Measurements from ENCODE around the gene DLK2.

The DLK2 gene

GRCh38 chr6:43454696-43455530 is 435 bp downstream of the DLK2 start:
- DNase-seq (ENCODE audit: low read depth): no peak

GRCh38 chr6:43454290-43454695 is 1.1 kb downstream of the DLK2 start:
- no peak for DNase-seq (ENCODE audit: low read depth)
- peak overlapping the region; percentile 35 for H3K4me3 ChIP-seq (ENCODE audit: low read depth, low read length)

More at GRCh38 chr6:43454696-43455530, 435 bp downstream of the DLK2 start:
- no peak for TF ChIP-seq CTCF (IDR thresholded peaks at IDR 0.05; ENCODE audit: control insufficient read depth, extremely low read depth, insufficient read depth)
- peak overlapping the region; percentile 35 for H3K4me3 ChIP-seq (ENCODE audit: low read depth, low read length)

GRCh38 chr6:43453831-43454230 is 1.5 kb downstream of the DLK2 start:
- no peak for DNase-seq (ENCODE audit: low read depth)
- TF ChIP-seq CTCF (IDR thresholded peaks at IDR 0.05; ENCODE audit: control insufficient read depth, extremely low read depth, insufficient read depth): no peak

More at GRCh38 chr6:43454290-43454695, 1.1 kb downstream of the DLK2 start:
- TF ChIP-seq CTCF (IDR thresholded peaks at IDR 0.05; ENCODE audit: control insufficient read depth, extremely low read depth, insufficient read depth): peak; percentile 91

GRCh38 chr6:43452896-43453295 is 2.5 kb downstream of the DLK2 start:
- no peak for TF ChIP-seq CTCF (IDR thresholded peaks at IDR 0.05; ENCODE audit: control insufficient read depth, extremely low read depth, insufficient read depth)
- H3K4me3 ChIP-seq (ENCODE audit: low read depth, low read length): no peak overlapping the region
- DNase-seq (ENCODE audit: low read depth): no peak

More at GRCh38 chr6:43453831-43454230, 1.5 kb downstream of the DLK2 start:
- no peak overlapping the region for H3K4me3 ChIP-seq (ENCODE audit: low read depth, low read length)

- DNase-seq (ENCODE audit: low read depth): no peak
- TF ChIP-seq CTCF (IDR thresholded peaks at IDR 0.05; ENCODE audit: control insufficient read depth, extremely low read depth, insufficient read depth): no peak
- H3K4me3 ChIP-seq (ENCODE audit: low read depth, low read length): no peak overlapping the region
Observed at GRCh38 chr6:43451939-43452338, 3.4 kb downstream of the DLK2 start.

- TF ChIP-seq CTCF (IDR thresholded peaks at IDR 0.05; ENCODE audit: control insufficient read depth, extremely low read depth, insufficient read depth): no peak
- no peak for DNase-seq (ENCODE audit: low read depth)
- H3K4me3 ChIP-seq (ENCODE audit: low read depth, low read length): no peak overlapping the region
Observed at GRCh38 chr6:43451348-43451747, 4.0 kb downstream of the DLK2 start.
